GM18526 (cell line): ENCODE measurements around the gene NKD1.

Experiments used
- POLR2A ChIP-seq: IDR thresholded peaks from 3 replicates; pipeline ENCODE4 v1.6.1; 2011; ENCODE audit not compliant: insufficient read length; ENCODE audit errors: extremely low read depth

The NKD1 gene

GRCh38 chr16:50653633-50654519 is 105.7 kb downstream of the NKD1 start:
- TF ChIP-seq POLR2A, result no peak

- TF ChIP-seq POLR2A, result no peak
Measured at GRCh38 chr16:50655558-50656055, 107.4 kb downstream of the NKD1 start.

GRCh38 chr16:50657241-50657640 is 109.0 kb downstream of the NKD1 start:
- no peak for TF ChIP-seq POLR2A

- TF ChIP-seq POLR2A, result no peak
Measured at GRCh38 chr16:50659806-50660205, 111.6 kb downstream of the NKD1 start.

- TF ChIP-seq POLR2A, result no peak
Measured at GRCh38 chr16:50662306-50662940, 114.2 kb downstream of the NKD1 start.

GRCh38 chr16:50664270-50664669 is 116.1 kb downstream of the NKD1 start:
- no peak for TF ChIP-seq POLR2A

GRCh38 chr16:50665128-50665878 is 117.1 kb downstream of the NKD1 start:
- TF ChIP-seq POLR2A, result no peak

- peak; percentile 38 for TF ChIP-seq POLR2A
Measured at GRCh38 chr16:50666658-50667496, 118.7 kb downstream of the NKD1 start.

GRCh38 chr16:50667497-50668367 is 119.5 kb downstream of the NKD1 start:
- TF ChIP-seq POLR2A, result no peak

GRCh38 chr16:50668368-50669008 is 120.3 kb downstream of the NKD1 start:
- TF ChIP-seq POLR2A, result no peak

GRCh38 chr16:50669741-50670140 is 121.5 kb downstream of the NKD1 start:
- TF ChIP-seq POLR2A, result no peak

- TF ChIP-seq POLR2A, result no peak
Measured at GRCh38 chr16:50670476-50670875, 122.3 kb downstream of the NKD1 start.

- TF ChIP-seq POLR2A, result no peak
Measured at GRCh38 chr16:50671644-50672260, 123.6 kb downstream of the NKD1 start.
